Lung (tissue), 5 donors: ENCODE measurements around the gene ZBTB37. TPM values are rescaled to one million over a fixed set of nuclear protein-coding genes. Genes with fewer than 3 reads are reported as not detected.

Source experiments
- polyA plus RNA-seq, 2 donors: library from polyadenylated mRNA; stranded (reverse); fragments of 200-250 nt; gene quantifications; one replicate each; pipeline ENCODE4 v1.2.1, GENCODE V29; 2013
- small RNA-seq: library from RNA; depleted of rRNA; stranded (forward); fragments of <200 nt; gene quantifications from one replicate; pipeline ENCODE3, GENCODE V24; 2014; ENCODE audit warnings: low replicate concordance
- total RNA-seq, 2 donors: library from RNA; depleted of rRNA in 1 of 2; stranded (reverse); fragments of >200 nt in 1 of 2; gene quantifications; one replicate each; pipeline ENCODE4 v1.2.1, GENCODE V29; 2014 to 2021
- donor health status: Bipolar disorder and iron deficiency.
- donor health status: healthy.
- donor health status: DM: yes; HTN: yes; CAD: no.

ZBTB37 gene
- total and polyA plus RNA-seq, 4 donors: 1.6 to 29.8 (median 7.3) TPM

Small RNA genes within 50 kb of the gene (small RNA-seq; reads per million reads assigned to genes)
- gene RNA5SP67: not detected

Other genes with a start within 250 kb of the ZBTB37 start
- gene TEX50, start 233.0 kb upstream of the ZBTB37 start, total RNA-seq: not detected
- gene TEX50, start 233.0 kb upstream of the ZBTB37 start, polyA plus RNA-seq: not detected
- gene ANKRD45, start 198.5 kb upstream of the ZBTB37 start, total RNA-seq: 10 to 100 TPM in 1 of 2 donors, 1 to 10 TPM in 1; 7.6 to 10.5 TPM
- 1 to 10 TPM; 2.3 to 3.8 TPM for gene ANKRD45, start 198.5 kb upstream of the ZBTB37 start, polyA plus RNA-seq
- 10 to 100 TPM; 23.8 to 38.4 TPM for gene KLHL20, start 153.4 kb upstream of the ZBTB37 start, total RNA-seq
- gene KLHL20, start 153.4 kb upstream of the ZBTB37 start, polyA plus RNA-seq: 10 to 100 TPM in 1 of 2 donors, 1 to 10 TPM in 1; 5.8 to 10.6 TPM
- gene DARS2, start 43.7 kb upstream of the ZBTB37 start, total RNA-seq: 10 to 100 TPM; 15.7 to 16.1 TPM
- 10 to 100 TPM in 1 of 2 donors, 1 to 10 TPM in 1; 6.6 to 10.6 TPM for gene DARS2, start 43.7 kb upstream of the ZBTB37 start, polyA plus RNA-seq
- gene CENPL, start 43.5 kb upstream of the ZBTB37 start, total RNA-seq: 1 to 10 TPM; 6.5 to 8.5 TPM
- gene CENPL, start 43.5 kb upstream of the ZBTB37 start, polyA plus RNA-seq: 1 to 10 TPM; 1.8 to 2.5 TPM
- 100 to 1,000 TPM; 231 to 306 TPM for gene GAS5, start 391 bp upstream of the ZBTB37 start, total RNA-seq
- 1,000 to 10,000 TPM in 1 of 2 donors, 100 to 1,000 TPM in 1; 333 to 1,168 TPM for gene GAS5, start 391 bp upstream of the ZBTB37 start, polyA plus RNA-seq
- gene SERPINC1, start 48.9 kb downstream of the ZBTB37 start, total RNA-seq: under 1 TPM in 1 of 2 donors, not detected in 1; 0.61 TPM
- gene SERPINC1, start 48.9 kb downstream of the ZBTB37 start, polyA plus RNA-seq: under 1 TPM; 0.08 to 0.17 TPM
- gene RC3H1, start 154.0 kb downstream of the ZBTB37 start, total RNA-seq: 10 to 100 TPM; 29.2 to 51.5 TPM
- gene RC3H1, start 154.0 kb downstream of the ZBTB37 start, polyA plus RNA-seq: 1 to 10 TPM; 3.8 to 5.1 TPM